ENCODE measurements around the gene PANK4. TPM values are rescaled to one million over a fixed set of nuclear protein-coding genes. Genes with fewer than 3 reads are reported as not detected.
"Not testable (repeated sequence)": the region's sequence is repeated elsewhere in the genome, so short reads cannot be mapped to it uniquely, and the experiment has no call there.

PANK4 gene
- total RNA-seq, 1 donor from 2014 or later = 55.2 TPM

DNA sequence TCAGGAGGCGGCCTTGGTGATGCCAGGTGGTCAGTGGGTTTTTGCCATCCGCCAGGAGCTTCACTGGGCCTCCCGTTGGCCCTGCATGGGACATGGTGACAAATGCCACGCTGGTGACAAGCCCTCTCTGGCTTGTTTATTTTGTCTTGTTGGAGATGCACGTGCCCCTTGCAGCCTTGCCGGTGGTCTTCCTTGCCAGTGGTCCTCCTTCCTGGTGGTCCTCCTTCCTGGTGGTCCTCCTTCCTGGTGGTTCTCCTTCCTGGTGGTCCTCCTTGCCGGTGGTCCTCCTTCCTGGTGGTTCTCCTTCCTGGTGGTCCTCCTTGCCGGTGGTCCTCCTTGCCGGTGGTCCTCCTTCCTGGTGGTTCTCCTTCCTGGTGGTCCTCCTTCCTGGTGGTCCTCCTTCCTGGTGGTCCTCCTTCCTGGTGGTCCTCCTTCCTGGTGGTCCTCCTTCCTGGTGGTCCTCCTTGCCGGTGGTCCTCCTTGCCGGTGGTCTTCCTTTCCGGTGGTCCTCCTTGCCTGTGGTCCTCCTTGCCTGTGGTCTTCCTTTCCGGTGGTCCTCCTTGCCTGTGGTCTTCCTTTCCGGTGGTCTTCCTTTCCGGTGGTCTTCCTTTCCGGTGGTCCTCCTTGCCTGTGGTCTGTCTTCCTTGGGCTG lies 67.2 kb downstream of the PANK4 start:
- H3K4me1 Mint-ChIP-seq; intact Hi-C loops (cut with micrococcal nuclease); H3K27ac Mint-ChIP-seq; H3K36me3 Mint-ChIP-seq (ENCODE audit: low read depth); H3K4me3 Mint-ChIP-seq; H3K9me3 Mint-ChIP-seq; H3K27me3 Mint-ChIP-seq; DNase-seq: not testable (repeated sequence)

DNA sequence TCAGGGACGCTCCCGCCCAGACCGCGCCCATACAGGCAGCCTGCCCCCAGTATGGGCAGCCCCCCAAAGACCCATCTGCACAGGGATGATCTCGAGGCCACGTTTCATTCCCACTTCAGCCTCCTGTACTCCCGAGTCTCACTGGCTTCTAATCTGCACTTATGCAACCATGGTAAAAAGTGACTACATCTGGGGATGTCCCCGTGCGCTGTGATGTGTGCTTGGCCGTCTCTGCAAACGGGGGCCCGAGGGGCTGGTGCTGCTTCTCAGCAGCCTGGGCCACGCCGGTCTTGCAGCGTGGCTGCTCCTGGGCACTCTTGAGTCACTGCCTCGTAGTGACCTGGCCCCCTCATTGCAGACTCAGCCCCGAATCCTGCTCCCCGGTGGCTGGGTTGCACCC lies 67.7 kb downstream of the PANK4 start:
- Mint-ChIP-seq H3K27me3 (no peaks in the 10 kb centered on the region), H3K36me3 (ENCODE audit: low read depth) (no peaks in the 10 kb centered on the region), H3K4me3 (no peak overlapping the region), H3K4me1 (no peaks in the 10 kb centered on the region), H3K27ac (no peak overlapping the region), H3K9me3 (no peaks in the 10 kb centered on the region)
- intact Hi-C loops (cut with micrococcal nuclease) = no loop called here
- no peak for DNase-seq

Other genes with a start within 250 kb of the PANK4 start
- gene MORN1, start 135.0 kb downstream of the PANK4 start, total RNA-seq = 9.0 and 11.1 TPM in 2 replicates
- gene RER1, start 134.8 kb downstream of the PANK4 start, total RNA-seq = 164 and 171 TPM in 2 replicates
- 22.3 and 24.2 TPM in 2 replicates for gene PEX10, start 114.0 kb downstream of the PANK4 start, total RNA-seq
- 2.2 and 2.8 TPM in 2 replicates for gene PLCH2, start 50.3 kb downstream of the PANK4 start, total RNA-seq
- gene HES5, start 3.7 kb upstream of the PANK4 start, total RNA-seq = not detected in 2 replicates
- 207 and 209 TPM in 2 replicates for gene TNFRSF14, start 29.8 kb upstream of the PANK4 start, total RNA-seq
- 42.3 and 43.5 TPM in 2 replicates for gene PRXL2B, start 60.2 kb upstream of the PANK4 start, total RNA-seq
- gene MMEL1, start 106.4 kb upstream of the PANK4 start, total RNA-seq = 0.54 and 0.83 TPM in 2 replicates